ENCODE results near the gene LANCL2. TPM values are rescaled to one million over a fixed set of nuclear protein-coding genes. Genes with fewer than 3 reads are reported as not detected.
"Not testable (repeated sequence)": the region's sequence is repeated elsewhere in the genome, so short reads cannot be mapped to it uniquely, and the experiment has no call there.

The LANCL2 gene
- total RNA-seq, 1 experiment from 2014 or later, result 10.0 TPM

GRCh38 chr7:55470261-55470660 is 105.1 kb downstream of the LANCL2 start:
- no peak for ATAC-seq
- no TSS peak for BruUV-seq (replicated peaks)
- Histone ChIP-seq H3K9me2 (ENCODE audit: insufficient read depth) (no peaks in the 10 kb centered on the region), H3K9ac (ENCODE audit: low read length) (no peak overlapping the region), H3K4me3 (replicated peaks in 1 of 2; ENCODE audit: low read depth in 1 of 2, low read length in 2 of 2) (no peak overlapping the region), H3K4me2 (ENCODE audit: low read length) (no peak overlapping the region), H3K4me1 (ENCODE audit: control insufficient read depth in 1 of 2, insufficient read depth in 2 of 2, low read length in 2 of 2) (no peaks in the 10 kb centered on the region), H2AFZ (ENCODE audit: low read depth, low read length, poor library complexity, severe bottlenecking) (no peak overlapping the region), H4K20me1 (ENCODE audit: insufficient read depth) (no peaks in the 10 kb centered on the region), H3K9me3 (ENCODE audit: control insufficient read depth in 1 of 2, insufficient read depth in 1 of 2, low read depth in 1 of 2, low read length in 2 of 2) (no peaks in the 10 kb centered on the region), H3K79me2 (ENCODE audit: insufficient read depth, low read length) (no peaks in the 10 kb centered on the region), H3K36me3 (ENCODE audit: control insufficient read depth in 1 of 2, insufficient read depth in 2 of 2, low read length in 2 of 2) (no peaks in the 10 kb centered on the region), H3K27me3 (ENCODE audit: insufficient read depth, low read length) (no peaks in the 10 kb centered on the region), H3K27ac (ENCODE audit: low read depth, low read length) (no peak overlapping the region)
- no peak for DNase-seq (ENCODE audit: low read depth, low spot score)
- TF ChIP-seq SRF (IDR thresholded peaks at IDR 0.05; ENCODE audit: low read depth) (no peak), JUND (IDR thresholded peaks at IDR 0.05) (no peak), POLR2A (IDR thresholded peaks at IDR 0.05; ENCODE audit: borderline replicate concordance, extremely low read depth, insufficient read depth, insufficient read length) (no peak), REST (IDR thresholded peaks at IDR 0.05; ENCODE audit: low read depth) (no peak), SP1 (IDR thresholded peaks at IDR 0.05; ENCODE audit: low read depth) (no peak), EGR1 (IDR thresholded peaks at IDR 0.05; ENCODE audit: low read depth) (no peak), ELF1 (IDR thresholded peaks at IDR 0.05; ENCODE audit: borderline replicate concordance, low read depth) (no peak), YY1 (IDR thresholded peaks at IDR 0.05; ENCODE audit: extremely low read depth, insufficient replicate concordance, low read depth, low read length) (no peak), SIN3A (IDR thresholded peaks at IDR 0.05; ENCODE audit: low read depth) (no peak), RAD21 (IDR thresholded peaks at IDR 0.05; ENCODE audit: low read depth) (no peak), POLR2AphosphoS5 (IDR thresholded peaks at IDR 0.05; ENCODE audit: low read depth, low read length) (no peak), CBX3 (IDR thresholded peaks at IDR 0.05; ENCODE audit: low read depth) (no peak), FOSL1 (IDR thresholded peaks at IDR 0.05; ENCODE audit: low read depth) (no peak), ZFX (IDR thresholded peaks at IDR 0.05) (no peak), EZH2phosphoT487 (IDR thresholded peaks at IDR 0.05; ENCODE audit: borderline replicate concordance) (no peak), TCF7L2 (IDR thresholded peaks at IDR 0.05; ENCODE audit: borderline replicate concordance, extremely low read depth, insufficient read depth, insufficient read length) (no peak), CEBPB (IDR thresholded peaks at IDR 0.05; ENCODE audit: low read depth) (no peak)
- TF ChIP-seq, protein P1, sequence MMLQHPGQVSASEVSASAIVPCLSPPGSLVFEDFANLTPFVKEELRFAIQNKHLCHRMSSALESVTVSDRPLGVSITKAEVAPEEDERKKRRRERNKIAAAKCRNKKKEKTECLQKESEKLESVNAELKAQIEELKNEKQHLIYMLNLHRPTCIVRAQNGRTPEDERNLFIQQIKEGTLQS (IDR thresholded peaks at IDR 0.05), result no peak
- TF ChIP-seq, protein P2, sequence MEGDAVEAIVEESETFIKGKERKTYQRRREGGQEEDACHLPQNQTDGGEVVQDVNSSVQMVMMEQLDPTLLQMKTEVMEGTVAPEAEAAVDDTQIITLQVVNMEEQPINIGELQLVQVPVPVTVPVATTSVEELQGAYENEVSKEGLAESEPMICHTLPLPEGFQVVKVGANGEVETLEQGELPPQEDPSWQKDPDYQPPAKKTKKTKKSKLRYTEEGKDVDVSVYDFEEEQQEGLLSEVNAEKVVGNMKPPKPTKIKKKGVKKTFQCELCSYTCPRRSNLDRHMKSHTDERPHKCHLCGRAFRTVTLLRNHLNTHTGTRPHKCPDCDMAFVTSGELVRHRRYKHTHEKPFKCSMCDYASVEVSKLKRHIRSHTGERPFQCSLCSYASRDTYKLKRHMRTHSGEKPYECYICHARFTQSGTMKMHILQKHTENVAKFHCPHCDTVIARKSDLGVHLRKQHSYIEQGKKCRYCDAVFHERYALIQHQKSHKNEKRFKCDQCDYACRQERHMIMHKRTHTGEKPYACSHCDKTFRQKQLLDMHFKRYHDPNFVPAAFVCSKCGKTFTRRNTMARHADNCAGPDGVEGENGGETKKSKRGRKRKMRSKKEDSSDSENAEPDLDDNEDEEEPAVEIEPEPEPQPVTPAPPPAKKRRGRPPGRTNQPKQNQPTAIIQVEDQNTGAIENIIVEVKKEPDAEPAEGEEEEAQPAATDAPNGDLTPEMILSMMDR (IDR thresholded peaks at IDR 0.05 in 2 of 3, conservative IDR thresholded peaks at IDR 0.05 in 1 of 3; ENCODE audit: borderline replicate concordance in 1 of 3, insufficient read depth in 1 of 3, low read depth in 2 of 3, low read length in 2 of 3), result no peak
- CTCF ChIA-PET, result no interaction called here
- POLR2A ChIA-PET, result no interaction called here
- RAD21 ChIA-PET (ENCODE audit: low non-redundant PET in 1 of 2, low total read pairs in 2 of 2, uncharacterized antibody in 2 of 2, unreplicated experiment in 2 of 2), result no interaction called here
- intact Hi-C loops (cut with micrococcal nuclease), result no loop called here

DNA sequence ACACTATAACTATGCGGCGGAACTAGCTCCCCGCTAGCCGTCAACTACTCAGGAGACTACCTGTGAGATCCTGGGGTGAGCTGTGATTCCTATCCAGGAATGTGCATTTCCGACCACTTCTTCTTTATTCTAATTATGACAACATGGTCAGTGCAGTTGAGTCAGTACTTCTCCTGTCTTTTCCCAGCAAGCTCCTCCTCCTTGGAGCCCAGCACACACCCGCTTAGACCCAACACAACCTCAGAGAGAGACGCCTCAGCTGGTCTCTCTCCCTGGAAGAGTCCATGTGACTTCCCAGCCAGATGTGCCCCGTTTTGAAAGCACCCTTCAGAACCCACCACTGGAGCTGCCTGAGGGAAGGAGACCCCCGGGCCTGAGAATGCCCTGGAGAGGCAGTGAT is 106.5 kb downstream of the LANCL2 start:
- BruUV-seq (replicated peaks); H3K4me2 ChIP-seq (ENCODE audit: low read length); POLR2A ChIA-PET; CTCF ChIA-PET; H3K4me3 ChIP-seq (replicated peaks in 1 of 2; ENCODE audit: low read depth in 1 of 2, low read length in 2 of 2); H3K4me1 ChIP-seq (ENCODE audit: control insufficient read depth in 1 of 2, insufficient read depth in 2 of 2, low read length in 2 of 2); H3K36me3 ChIP-seq (ENCODE audit: control insufficient read depth in 1 of 2, insufficient read depth in 2 of 2, low read length in 2 of 2); RAD21 ChIA-PET (ENCODE audit: low non-redundant PET in 1 of 2, low total read pairs in 2 of 2, uncharacterized antibody in 2 of 2, unreplicated experiment in 2 of 2); H3K27ac ChIP-seq (ENCODE audit: low read depth, low read length); H3K9me2 ChIP-seq (ENCODE audit: insufficient read depth); H3K9me3 ChIP-seq (ENCODE audit: control insufficient read depth in 1 of 2, insufficient read depth in 1 of 2, low read depth in 1 of 2, low read length in 2 of 2); H3K9ac ChIP-seq (ENCODE audit: low read length); DNase-seq (ENCODE audit: low read depth, low spot score); intact Hi-C loops (cut with micrococcal nuclease); H2AFZ ChIP-seq (ENCODE audit: low read depth, low read length, poor library complexity, severe bottlenecking); H3K79me2 ChIP-seq (ENCODE audit: insufficient read depth, low read length); H3K27me3 ChIP-seq (ENCODE audit: insufficient read depth, low read length); ATAC-seq; H4K20me1 ChIP-seq (ENCODE audit: insufficient read depth): not testable (repeated sequence)

All from HCT116 (cell line).